ENCODE measurements around the gene UCP1. TPM values are rescaled to one million over a fixed set of nuclear protein-coding genes. Genes with fewer than 3 reads are reported as not detected.
A peak's percentile ranks its signal among the peaks of the same experiment; 100 is the strongest.

Gene UCP1
- total RNA-seq, 1 donor from 2014 or later: not detected

DNA sequence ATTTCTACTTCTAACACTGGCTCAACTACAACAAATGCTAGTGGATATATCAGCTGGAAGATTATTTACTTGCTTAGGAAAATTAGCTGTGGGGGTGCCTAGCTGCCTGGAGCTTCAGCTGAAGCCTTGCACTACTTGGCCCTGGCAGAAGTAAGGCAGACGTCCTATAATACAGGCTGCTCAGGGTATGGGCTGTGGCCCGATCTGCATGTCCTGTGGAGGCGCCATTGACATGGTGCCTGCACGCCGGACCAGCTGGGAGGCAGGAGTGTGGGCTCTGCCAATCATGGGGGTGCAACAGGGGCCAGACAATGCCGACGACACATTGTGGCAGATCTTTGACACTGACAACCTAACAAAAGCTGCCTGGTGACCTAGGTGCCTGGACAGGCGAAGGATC, 31.6 kb upstream of the UCP1 start:
- no peak for ATAC-seq
- Histone ChIP-seq H3K36me3 (no peaks in the 10 kb centered on the region), H3K9me3 (no peaks in the 10 kb centered on the region), H3K27ac (no peak overlapping the region), H3K4me3 (no peak overlapping the region), H3K4me1 (no peaks in the 10 kb centered on the region), H3K27me3 (ENCODE audit: low read depth) (no peaks in the 10 kb centered on the region)
- TF ChIP-seq, protein P1, sequence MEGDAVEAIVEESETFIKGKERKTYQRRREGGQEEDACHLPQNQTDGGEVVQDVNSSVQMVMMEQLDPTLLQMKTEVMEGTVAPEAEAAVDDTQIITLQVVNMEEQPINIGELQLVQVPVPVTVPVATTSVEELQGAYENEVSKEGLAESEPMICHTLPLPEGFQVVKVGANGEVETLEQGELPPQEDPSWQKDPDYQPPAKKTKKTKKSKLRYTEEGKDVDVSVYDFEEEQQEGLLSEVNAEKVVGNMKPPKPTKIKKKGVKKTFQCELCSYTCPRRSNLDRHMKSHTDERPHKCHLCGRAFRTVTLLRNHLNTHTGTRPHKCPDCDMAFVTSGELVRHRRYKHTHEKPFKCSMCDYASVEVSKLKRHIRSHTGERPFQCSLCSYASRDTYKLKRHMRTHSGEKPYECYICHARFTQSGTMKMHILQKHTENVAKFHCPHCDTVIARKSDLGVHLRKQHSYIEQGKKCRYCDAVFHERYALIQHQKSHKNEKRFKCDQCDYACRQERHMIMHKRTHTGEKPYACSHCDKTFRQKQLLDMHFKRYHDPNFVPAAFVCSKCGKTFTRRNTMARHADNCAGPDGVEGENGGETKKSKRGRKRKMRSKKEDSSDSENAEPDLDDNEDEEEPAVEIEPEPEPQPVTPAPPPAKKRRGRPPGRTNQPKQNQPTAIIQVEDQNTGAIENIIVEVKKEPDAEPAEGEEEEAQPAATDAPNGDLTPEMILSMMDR (IDR thresholded peaks at IDR 0.05): no peak
- intact Hi-C loops (cut with DNase I): no loop called here
- no peak for DNase-seq

DNA sequence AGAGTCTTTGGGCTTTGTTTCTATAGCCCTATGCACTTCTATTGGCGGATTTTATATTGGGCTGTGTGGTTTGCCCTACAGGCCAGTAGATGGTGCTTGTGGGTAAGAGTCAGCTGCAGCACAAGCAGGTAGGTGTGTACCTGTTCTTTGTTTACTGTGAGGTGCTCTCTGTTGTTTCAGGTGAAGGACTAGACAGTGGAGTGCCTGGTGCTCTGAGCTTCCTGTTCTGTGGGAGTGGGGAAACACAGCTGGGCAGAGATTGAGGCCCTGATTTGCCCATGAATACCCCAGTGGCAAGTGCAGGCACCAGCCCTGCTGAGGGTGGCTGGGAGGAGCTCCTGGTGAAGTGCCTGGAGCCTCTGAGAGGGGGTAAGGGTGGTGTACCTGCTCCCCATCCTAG, 26.3 kb upstream of the UCP1 start:
- peak; percentile 83 to 86 for ATAC-seq
- no peaks in the 10 kb centered on the region for H3K4me1 ChIP-seq
- no peaks in the 10 kb centered on the region for H3K36me3 ChIP-seq

DNA sequence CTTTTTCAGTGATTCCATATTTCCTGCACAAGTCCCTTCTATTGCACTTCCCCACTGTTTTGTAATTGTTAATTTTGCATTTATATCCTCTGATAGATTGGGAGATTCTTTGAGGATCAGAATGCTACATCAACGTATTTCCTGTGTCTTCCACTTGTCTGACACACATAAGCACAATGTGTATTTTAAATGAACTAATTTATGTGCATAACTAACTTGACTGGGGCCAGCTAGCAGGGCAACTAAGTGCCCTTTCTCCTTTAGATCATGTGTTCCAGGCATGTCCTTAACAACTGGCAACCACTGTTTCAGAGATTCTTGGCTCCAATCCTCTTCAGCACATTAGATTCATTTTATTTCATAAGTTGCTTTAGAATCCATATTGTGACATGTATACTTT, 15.7 kb upstream of the UCP1 start:
- no peak for DNase-seq
- no peak for ATAC-seq
- H3K4me1 ChIP-seq: no peaks in the 10 kb centered on the region
- H3K27ac ChIP-seq: no peak overlapping the region
- no peaks in the 10 kb centered on the region for H3K9me3 ChIP-seq
- peaks cover 11% of the 10 kb centered on the region for H3K27me3 ChIP-seq (ENCODE audit: low read depth)
- TF ChIP-seq, protein P1 (IDR thresholded peaks at IDR 0.05): no peak
- no peak overlapping the region for H3K4me3 ChIP-seq
- intact Hi-C loops (cut with DNase I): no loop called here
- no peaks in the 10 kb centered on the region for H3K36me3 ChIP-seq

More for the DNA sequence above, 26.3 kb upstream of the UCP1 start:
- DNase-seq: no peak
- H3K27me3 ChIP-seq (ENCODE audit: low read depth): no peaks in the 10 kb centered on the region
- intact Hi-C loops (cut with DNase I): no loop called here
- H3K9me3 ChIP-seq: no peaks in the 10 kb centered on the region
- no peak overlapping the region for H3K4me3 ChIP-seq
- TF ChIP-seq, protein P1 (IDR thresholded peaks at IDR 0.05): peak; percentile 50
- no peak overlapping the region for H3K27ac ChIP-seq

DNA sequence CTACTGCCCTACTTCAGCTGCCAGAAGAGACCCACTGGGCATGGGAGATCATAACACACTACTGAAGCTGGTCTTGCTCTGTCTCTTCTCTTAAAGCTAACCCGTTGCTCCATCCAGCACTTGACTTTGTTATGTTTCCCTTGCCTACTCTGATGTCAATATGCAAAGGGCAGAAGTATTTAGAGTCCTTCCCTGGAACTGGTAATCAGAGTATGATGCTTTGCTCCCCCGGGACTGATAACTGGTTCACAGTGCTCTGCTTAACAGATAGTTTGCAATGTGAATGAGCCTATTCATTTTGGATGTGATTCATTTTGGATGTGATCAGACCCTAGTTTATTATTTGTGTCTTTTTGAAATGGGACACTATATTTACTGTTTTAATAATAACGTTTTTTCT, 12.3 kb upstream of the UCP1 start:
- intact Hi-C loops (cut with DNase I): no loop called here
- Histone ChIP-seq H3K4me3 (no peak overlapping the region), H3K27ac (no peak overlapping the region), H3K4me1 (no peaks in the 10 kb centered on the region), H3K36me3 (no peaks in the 10 kb centered on the region), H3K9me3 (no peaks in the 10 kb centered on the region), H3K27me3 (ENCODE audit: low read depth) (peaks cover 16% of the 10 kb centered on the region)
- no peak for DNase-seq
- TF ChIP-seq, protein P1 (IDR thresholded peaks at IDR 0.05): no peak
- ATAC-seq: no peak

DNA sequence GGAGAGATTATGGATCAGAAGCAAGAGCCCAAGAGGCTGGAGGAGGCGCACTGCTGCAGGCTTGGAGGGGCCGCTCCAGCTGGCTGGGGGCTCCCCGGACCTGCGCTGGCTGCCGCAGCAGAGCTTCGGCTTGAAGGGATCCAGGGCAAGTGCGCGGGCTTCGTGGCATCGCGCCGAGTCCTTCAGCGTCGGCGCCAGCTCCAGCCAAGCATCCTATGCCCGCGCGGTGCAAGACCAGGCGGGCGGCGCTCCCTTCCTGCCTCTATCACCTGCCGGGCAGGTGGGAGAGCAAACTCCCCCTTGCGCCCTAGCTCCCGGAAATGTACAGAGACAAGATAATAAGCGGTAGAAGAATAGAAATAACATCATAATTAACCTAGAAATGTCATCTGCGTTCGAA, 10.5 kb upstream of the UCP1 start:
- TF ChIP-seq, protein P1 (IDR thresholded peaks at IDR 0.05): no peak
- H3K9me3 ChIP-seq: no peaks in the 10 kb centered on the region
- peaks cover 16% of the 10 kb centered on the region for H3K27me3 ChIP-seq (ENCODE audit: low read depth)
- no peak overlapping the region for H3K4me3 ChIP-seq
- DNase-seq: no peak
- intact Hi-C loops (cut with DNase I): no loop called here
- no peak overlapping the region for H3K27ac ChIP-seq
- H3K36me3 ChIP-seq: no peaks in the 10 kb centered on the region
- no peaks in the 10 kb centered on the region for H3K4me1 ChIP-seq
- ATAC-seq: peak in 1 of 2 donors; percentile 27

DNA sequence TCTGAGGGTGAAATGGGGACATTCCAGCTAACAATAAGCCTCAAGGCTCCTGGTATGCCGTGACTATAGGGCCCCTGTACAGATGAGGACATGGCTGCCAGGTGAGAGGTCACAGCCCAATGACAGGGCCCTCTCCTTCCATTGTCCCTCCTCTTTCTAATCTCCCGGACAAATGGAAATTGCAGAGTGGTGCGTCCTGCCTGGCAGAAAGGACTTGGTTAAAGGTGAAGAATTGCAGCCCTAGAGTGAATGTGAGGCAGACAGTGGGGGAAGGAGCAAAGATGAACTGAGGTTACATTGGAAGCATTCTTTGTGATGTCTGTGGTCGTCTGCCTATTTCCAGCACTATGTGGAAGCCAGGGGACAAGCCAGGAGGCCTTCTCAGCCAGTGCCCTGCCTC, 6.7 kb upstream of the UCP1 start:
- Histone ChIP-seq H3K4me1 (no peaks in the 10 kb centered on the region), H3K27me3 (ENCODE audit: low read depth) (peaks cover 15% of the 10 kb centered on the region), H3K36me3 (no peaks in the 10 kb centered on the region), H3K9me3 (no peaks in the 10 kb centered on the region), H3K27ac (no peak overlapping the region), H3K4me3 (no peak overlapping the region)
- intact Hi-C loops (cut with DNase I): no loop called here
- TF ChIP-seq, protein P1 (IDR thresholded peaks at IDR 0.05): no peak
- no peak for DNase-seq
- no peak for ATAC-seq

Measured in lower lobe of right lung (tissue), 2 donors.